C4-2B (cell line): ENCODE measurements around the gene OSBP2.

Experiments used
- CTCF ChIP-seq: fragments of 450-650 bp; conservative IDR thresholded peaks from 2 replicates; pipeline ENCODE4 v1.5.1; 2017; ENCODE audit warnings: mild to moderate bottlenecking
- ZFX ChIP-seq: fragments of 450-650 bp; IDR thresholded peaks from 2 replicates; pipeline ENCODE4 v1.6.1; 2017

DNA sequence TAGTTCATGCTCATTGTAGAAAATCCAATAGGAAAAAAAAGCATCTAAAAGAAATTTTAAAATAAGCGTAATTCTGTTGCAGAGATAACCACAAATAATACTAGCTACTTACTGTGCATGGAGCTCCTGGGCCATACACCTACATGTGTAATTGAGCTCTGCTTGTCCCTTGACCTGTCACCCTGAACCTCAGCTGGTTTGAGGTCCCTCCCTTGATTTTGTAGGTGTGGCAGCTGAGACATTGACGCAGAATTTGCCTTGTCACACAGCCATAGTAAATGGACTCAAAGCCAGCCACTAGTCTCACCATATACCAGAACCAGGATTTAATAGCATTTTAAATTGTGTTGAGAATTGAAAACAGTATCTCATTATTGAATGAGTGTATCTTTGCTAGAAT, 138.6 kb downstream of the OSBP2 start:
- TF ChIP-seq CTCF, result no peak
- no peak for TF ChIP-seq ZFX
